Lower lobe of right lung (tissue), 2 donors: ENCODE results near the gene VAMP8. TPM values are rescaled to one million over a fixed set of nuclear protein-coding genes. Genes with fewer than 3 reads are reported as not detected.
A peak's percentile ranks its signal among the peaks of the same experiment; 100 is the strongest.
"Not testable (repeated sequence)": the region's sequence is repeated elsewhere in the genome, so short reads cannot be mapped to it uniquely, and the experiment has no call there.

ENCODE experiments used
- ATAC-seq, 2 donors: fragments of 200-7000 bp; cut with Tn5 transposase; one replicate each; pipeline ENCODE4 v1.9.1; 2020 to 2022; ENCODE audit warnings: mild to moderate bottlenecking in 2 of 2, moderate library complexity in 2 of 2
- DNase-seq: peaks from one replicate; pipeline ENCODE4 v3.0.0-alpha.2; 2020
- H3K27ac ChIP-seq: fragments of 200-600 bp; one replicate; pipeline ENCODE4 v1.8.0; 2022
- H3K27me3 ChIP-seq: fragments of 200-600 bp; one replicate; pipeline ENCODE4 v1.8.0; 2022; ENCODE audit warnings: low read depth
- H3K36me3 ChIP-seq: fragments of 200-600 bp; one replicate; pipeline ENCODE4 v1.8.0; 2022; ENCODE audit warnings: mild to moderate bottlenecking
- H3K4me1 ChIP-seq: fragments of 200-600 bp; one replicate; pipeline ENCODE4 v1.8.0; 2022
- H3K4me3 ChIP-seq: fragments of 200-600 bp; one replicate; pipeline ENCODE4 v1.8.0; 2022; ENCODE audit warnings: mild to moderate bottlenecking
- H3K9me3 ChIP-seq: fragments of 200-600 bp; one replicate; pipeline ENCODE4 v1.8.0; 2022
- CTCF ChIP-seq: fragments of 200-600 bp; IDR thresholded peaks from one replicate; pipeline ENCODE4 v1.8.0; 2022; ENCODE audit warnings: antibody characterized with exemption, mild to moderate bottlenecking
- intact Hi-C: fragments of 100-400 bp; cut with DNase I; formaldehyde crosslinking; loops from one replicate; pipeline ENCODE4 v1.11.0; 2022
- total RNA-seq: library from RNA; stranded (reverse); fragmentation: NEBNext Ultra II Directional; extraction: Animal tissue kit (Norgen Biotek cat#: 25700); gene quantifications from one replicate; pipeline ENCODE4 v1.2.1, GENCODE V29; 2021
- donor health status: DM: no; HTN: yes; CAD: no; lungs with severe emphysema.

VAMP8 gene
- total RNA-seq, 1 donor from 2014 or later = 272 TPM

- Histone ChIP-seq H3K27ac (peak overlapping the region; percentile 99), H3K4me3 (peak overlapping the region; percentile 98), H3K9me3 (no peaks in the 10 kb centered on the region), H3K36me3 (peaks cover 39% of the 10 kb centered on the region), H3K4me1 (peaks cover 49% of the 10 kb centered on the region), H3K27me3 (no peaks in the 10 kb centered on the region)
- peak; percentile 82 for DNase-seq
- ATAC-seq = peak; percentile 73 to 81
- intact Hi-C loops = no loop called here
- TF ChIP-seq CTCF = no peak
Observed at GRCh38 chr2:85539361-85540132, 37.8 kb upstream of the VAMP8 start.

- Histone ChIP-seq H3K4me1 (peaks cover 49% of the 10 kb centered on the region), H3K9me3 (no peaks in the 10 kb centered on the region), H3K27ac (peak overlapping the region; percentile 99), H3K36me3 (peaks cover 45% of the 10 kb centered on the region), H3K4me3 (peak overlapping the region; percentile 98), H3K27me3 (no peaks in the 10 kb centered on the region)
- no peak for TF ChIP-seq CTCF
- DNase-seq (no peak), ATAC-seq (no peak)
- intact Hi-C loops = no loop called here
Observed at GRCh38 chr2:85540133-85540648, 37.2 kb upstream of the VAMP8 start.

- Histone ChIP-seq H3K27ac (no peak overlapping the region), H3K9me3 (no peaks in the 10 kb centered on the region), H3K4me3 (peak overlapping the region; percentile 98), H3K4me1 (peaks cover 49% of the 10 kb centered on the region), H3K27me3 (no peaks in the 10 kb centered on the region), H3K36me3 (peaks cover 56% of the 10 kb centered on the region)
- intact Hi-C loops = no loop called here
- no peak for ATAC-seq
- no peak for TF ChIP-seq CTCF
- no peak for DNase-seq
Observed at GRCh38 chr2:85541262-85541661, 36.1 kb upstream of the VAMP8 start.

- no peak for TF ChIP-seq CTCF
- no peak overlapping the region for H3K27ac ChIP-seq
- peak overlapping the region; percentile 98 for H3K4me3 ChIP-seq
- intact Hi-C loops = no loop called here
- H3K9me3 ChIP-seq = no peaks in the 10 kb centered on the region
- DNase-seq = no peak
- H3K36me3 ChIP-seq = peaks cover 59% of the 10 kb centered on the region
- no peaks in the 10 kb centered on the region for H3K27me3 ChIP-seq
- peaks cover 45% of the 10 kb centered on the region for H3K4me1 ChIP-seq
- ATAC-seq = no peak
Observed at GRCh38 chr2:85541753-85542457, 35.5 kb upstream of the VAMP8 start.

GRCh38 chr2:85542777-85543176 lies 34.6 kb upstream of the VAMP8 start:
- H3K4me3 ChIP-seq = no peak overlapping the region
- ATAC-seq = no peak
- peaks cover 62% of the 10 kb centered on the region for H3K36me3 ChIP-seq
- no peaks in the 10 kb centered on the region for H3K27me3 ChIP-seq
- H3K4me1 ChIP-seq = peaks cover 37% of the 10 kb centered on the region
- H3K27ac ChIP-seq = no peak overlapping the region
- intact Hi-C loops = no loop called here
- no peak for TF ChIP-seq CTCF
- DNase-seq = no peak
- no peaks in the 10 kb centered on the region for H3K9me3 ChIP-seq

GRCh38 chr2:85544254-85544691 lies 33.1 kb upstream of the VAMP8 start:
- H3K9me3 ChIP-seq, H3K27ac ChIP-seq, H3K27me3 ChIP-seq, H3K4me3 ChIP-seq, ATAC-seq, intact Hi-C loops, DNase-seq: not testable (repeated sequence)
- Histone ChIP-seq H3K4me1 (peaks cover 37% of the 10 kb centered on the region), H3K36me3 (peaks cover 77% of the 10 kb centered on the region)

- not testable (repeated sequence) for ATAC-seq
- peaks cover 85% of the 10 kb centered on the region for H3K36me3 ChIP-seq
Observed at GRCh38 chr2:85544915-85545779, 32.2 kb upstream of the VAMP8 start.

More at GRCh38 chr2:85544915-85545779, 32.2 kb upstream of the VAMP8 start:
- H3K9me3 ChIP-seq, H3K4me3 ChIP-seq, intact Hi-C loops, H3K27ac ChIP-seq, H3K27me3 ChIP-seq, DNase-seq: not testable (repeated sequence)
- H3K4me1 ChIP-seq = peaks cover 37% of the 10 kb centered on the region
